ENCODE results near the gene TAPBP. TPM values are rescaled to one million over a fixed set of nuclear protein-coding genes. Genes with fewer than 3 reads are reported as not detected.

TAPBP gene
- total and polyA plus RNA-seq, 2 of the 8 experiments (the other 6 are each of a cell fraction or from before 2014, with no cell fraction given) = 24.5 to 35.4 TPM

DNA sequence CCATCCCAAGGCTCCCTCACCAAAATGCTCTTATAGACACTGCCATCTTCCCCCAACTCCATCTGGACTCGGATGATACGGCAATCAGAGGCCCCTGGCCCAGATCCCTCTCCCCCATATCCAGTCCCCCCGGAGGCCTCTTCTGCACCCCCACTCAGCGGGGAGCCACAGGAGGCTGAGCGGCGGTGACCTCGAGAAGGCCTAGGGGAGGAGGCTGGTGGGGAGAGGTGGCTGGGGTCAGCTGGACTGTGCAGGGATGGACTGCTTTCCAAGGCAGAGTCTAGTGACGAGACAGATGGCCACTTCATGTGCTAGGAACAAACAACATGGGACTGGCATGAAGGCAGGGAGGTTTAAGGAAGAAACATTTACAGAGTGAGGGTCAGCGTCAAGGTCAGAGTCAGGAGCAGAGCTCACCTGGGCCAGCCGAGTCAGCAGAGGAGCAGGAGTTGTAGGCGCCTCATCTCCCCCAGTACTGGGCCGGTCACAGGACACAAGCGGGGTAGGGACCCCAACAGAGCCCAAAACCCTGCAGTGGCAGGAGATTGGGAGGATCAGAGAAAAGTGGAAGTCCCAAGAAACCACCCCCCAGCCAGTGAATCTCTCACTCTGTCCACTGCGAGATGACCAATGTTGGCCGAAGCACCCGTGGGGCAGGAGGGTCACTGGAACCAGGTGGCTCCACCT is 20.7 kb downstream of the TAPBP start:
- Histone ChIP-seq H3K4ac (replicated peaks; ENCODE audit: insufficient read length, low read depth, low read length) (no peak overlapping the region), H3K23ac (ENCODE audit: insufficient read length) (no peak overlapping the region), H3K56ac (replicated peaks; ENCODE audit: insufficient read length, low read depth, low read length) (no peak overlapping the region), H2BK20ac (ENCODE audit: low read length) (no peak overlapping the region), H2AK5ac (ENCODE audit: low read depth, low read length) (no peak overlapping the region), H4K5ac (ENCODE audit: insufficient read length, low read depth, low read length) (no peak overlapping the region), H3K14ac (ENCODE audit: insufficient read length) (no peak overlapping the region), H3K36me3 (ENCODE audit: control insufficient read depth in 2 of 4, insufficient read depth in 4 of 4, low read length in 3 of 4) (peaks cover 12 to 22% (median 17%) of the 10 kb centered on the region in 4 experiments; a peak in 7 of 8 replicates), H2BK120ac (replicated peaks; ENCODE audit: low read depth, low read length) (no peak overlapping the region), H3K4me3 (ENCODE audit: extremely low read depth in 1 of 4, insufficient read depth in 2 of 4, low read depth in 3 of 4, low read length in 4 of 4) (no peak overlapping the region), H3K9me3 (ENCODE audit: insufficient read depth in 2 of 2, low read depth in 1 of 2, low read length in 1 of 2) (no peaks in the 10 kb centered on the region; a peak in 1 of 4 replicates), H3K23me2 (ENCODE audit: low read depth, low read length) (peaks cover 13% of the 10 kb centered on the region; the same call in 1 of the 2 replicates), H4K8ac (ENCODE audit: extremely low read depth, insufficient read depth, low read length) (no peak overlapping the region; the same call in 1 of the 2 replicates), H4K91ac (replicated peaks; ENCODE audit: insufficient read length, low read length) (no peak overlapping the region), H3K79me2 (ENCODE audit: control insufficient read depth in 1 of 2, insufficient read depth in 2 of 2, low read length in 2 of 2) (peaks cover 4 to 32% of the 10 kb centered on the region in 2 experiments; a peak in 3 of 4 replicates), H3K79me1 (ENCODE audit: low read depth, low read length) (peaks cover 10% of the 10 kb centered on the region; the same call in 1 of the 2 replicates), H3K27me3 (replicated peaks in 1 of 4; ENCODE audit: control insufficient read depth in 3 of 4, extremely low read depth in 1 of 4, insufficient read depth in 3 of 4, low read length in 3 of 4) (no peaks in the 10 kb centered on the region), H3K18ac (ENCODE audit: extremely low read depth, low read length) (no peak overlapping the region), H3K4me2 (ENCODE audit: insufficient read depth in 1 of 2, low read depth in 2 of 2, low read length in 2 of 2) (no peak overlapping the region), H2AFZ (ENCODE audit: low read length) (no peak overlapping the region), H3K27ac (ENCODE audit: low read depth, low read length) (no peak overlapping the region), H2BK5ac (ENCODE audit: low read depth, low read length) (no peak overlapping the region), H2BK15ac (ENCODE audit: low read length) (no peak overlapping the region), H3K4me1 (replicated peaks in 1 of 4; ENCODE audit: control insufficient read depth in 3 of 4, insufficient read depth in 4 of 4, low read length in 3 of 4) (peaks cover 0 to 13% (median 8%) of the 10 kb centered on the region in 4 experiments; a peak in 6 of 7 replicates), H2BK12ac (ENCODE audit: low read depth, low read length) (no peak overlapping the region), H3K9ac (replicated peaks in 1 of 4; ENCODE audit: extremely low read depth in 1 of 4, low read depth in 3 of 4, low read length in 3 of 4) (no peak overlapping the region), H4K20me1 (replicated peaks in 1 of 2; ENCODE audit: control insufficient read depth in 1 of 2, insufficient read depth in 2 of 2, low read length in 2 of 2) (peaks cover 0 to 3% of the 10 kb centered on the region in 2 experiments)
- DNase-seq (ENCODE audit: low read depth in 1 of 2, low spot score in 2 of 2) (no peak), FAIRE-seq (no peak)
- ChIA-PET POLR2A (ENCODE audit: partially characterized antibody) (interaction anchor here (1.0 to 16.7 kb wide), 4 partner anchors 14 to 103 kb away, joined by 3 to 337 read pairs (median 48); partner anchors contain the start of genes B3GALT4, RPS18 and VPS52), CTCF (ENCODE audit: partially characterized antibody) (interaction anchor here (0.6 to 7.2 kb wide), 2 partner anchors 14 to 52 kb away, joined by 4 to 81 read pairs; partner anchors contain the start of gene B3GALT4)
- TF ChIP-seq JUN (IDR thresholded peaks at IDR 0.05; ENCODE audit: low read depth, low read length) (no peak), CHD1 (IDR thresholded peaks at IDR 0.05; ENCODE audit: low read depth, low read length) (no peak), EZH2 (IDR thresholded peaks at IDR 0.05; ENCODE audit: low read depth, low read length, severe bottlenecking) (no peak), TBP (IDR thresholded peaks at IDR 0.05; ENCODE audit: low read depth, low read length) (no peak)
- TF ChIP-seq, protein P1, sequence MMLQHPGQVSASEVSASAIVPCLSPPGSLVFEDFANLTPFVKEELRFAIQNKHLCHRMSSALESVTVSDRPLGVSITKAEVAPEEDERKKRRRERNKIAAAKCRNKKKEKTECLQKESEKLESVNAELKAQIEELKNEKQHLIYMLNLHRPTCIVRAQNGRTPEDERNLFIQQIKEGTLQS (IDR thresholded peaks at IDR 0.05; ENCODE audit: insufficient read depth, low read depth, low read length) = no peak
- TF ChIP-seq, protein P2, sequence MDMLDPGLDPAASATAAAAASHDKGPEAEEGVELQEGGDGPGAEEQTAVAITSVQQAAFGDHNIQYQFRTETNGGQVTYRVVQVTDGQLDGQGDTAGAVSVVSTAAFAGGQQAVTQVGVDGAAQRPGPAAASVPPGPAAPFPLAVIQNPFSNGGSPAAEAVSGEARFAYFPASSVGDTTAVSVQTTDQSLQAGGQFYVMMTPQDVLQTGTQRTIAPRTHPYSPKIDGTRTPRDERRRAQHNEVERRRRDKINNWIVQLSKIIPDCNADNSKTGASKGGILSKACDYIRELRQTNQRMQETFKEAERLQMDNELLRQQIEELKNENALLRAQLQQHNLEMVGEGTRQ (IDR thresholded peaks at IDR 0.05; ENCODE audit: low read length) = no peak
- 94% methylated on average over 16 of the region's 16 CpGs; no CpG with 5 or more reads in 1 of the 2 experiments for WGBS, 2 experiments (ENCODE audit: extremely low coverage in 1 of 2, insufficient coverage in 1 of 2, insufficient read length in 1 of 2, insufficient replicate concordance in 2 of 2, low coverage in 1 of 2, low lambda C conversion rate in 2 of 2, missing lambda C conversion rate in 1 of 2)

Measured in H1 (cell line).